WI38 (cell line): ENCODE results near the gene MFGE8.

Experiments
- H3K4me3 ChIP-seq: 2 replicates; pipeline ENCODE4 v1.5.1; 2011; ENCODE audit warnings: low read depth, mild to moderate bottlenecking, control low read depth, low read length
- TF ChIP-seq, protein P1 (sequence below): IDR thresholded peaks from 2 replicates; pipeline ENCODE4 v1.5.1; 2012; ENCODE audit warnings: low read depth, mild to moderate bottlenecking, control low read depth, low read length

Gene MFGE8

DNA sequence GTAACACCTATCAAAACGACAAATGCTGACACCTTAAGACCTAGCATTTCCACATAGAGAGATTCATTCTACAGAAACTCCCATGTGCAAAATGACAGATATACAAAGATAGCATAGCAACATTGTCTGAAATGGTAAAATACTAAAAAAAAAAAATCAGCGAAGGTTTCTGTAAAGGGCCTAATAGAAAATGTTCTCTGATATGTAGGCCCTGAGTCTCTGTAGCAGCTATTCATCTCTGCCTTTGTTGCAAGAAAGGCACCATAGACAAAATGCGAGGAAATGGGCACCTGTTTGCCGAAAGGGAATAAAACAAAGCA is 631 bp upstream of the MFGE8 start:
- TF ChIP-seq, protein P1, sequence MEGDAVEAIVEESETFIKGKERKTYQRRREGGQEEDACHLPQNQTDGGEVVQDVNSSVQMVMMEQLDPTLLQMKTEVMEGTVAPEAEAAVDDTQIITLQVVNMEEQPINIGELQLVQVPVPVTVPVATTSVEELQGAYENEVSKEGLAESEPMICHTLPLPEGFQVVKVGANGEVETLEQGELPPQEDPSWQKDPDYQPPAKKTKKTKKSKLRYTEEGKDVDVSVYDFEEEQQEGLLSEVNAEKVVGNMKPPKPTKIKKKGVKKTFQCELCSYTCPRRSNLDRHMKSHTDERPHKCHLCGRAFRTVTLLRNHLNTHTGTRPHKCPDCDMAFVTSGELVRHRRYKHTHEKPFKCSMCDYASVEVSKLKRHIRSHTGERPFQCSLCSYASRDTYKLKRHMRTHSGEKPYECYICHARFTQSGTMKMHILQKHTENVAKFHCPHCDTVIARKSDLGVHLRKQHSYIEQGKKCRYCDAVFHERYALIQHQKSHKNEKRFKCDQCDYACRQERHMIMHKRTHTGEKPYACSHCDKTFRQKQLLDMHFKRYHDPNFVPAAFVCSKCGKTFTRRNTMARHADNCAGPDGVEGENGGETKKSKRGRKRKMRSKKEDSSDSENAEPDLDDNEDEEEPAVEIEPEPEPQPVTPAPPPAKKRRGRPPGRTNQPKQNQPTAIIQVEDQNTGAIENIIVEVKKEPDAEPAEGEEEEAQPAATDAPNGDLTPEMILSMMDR = no peak
- peak overlapping the region; percentile 90 for H3K4me3 ChIP-seq

DNA sequence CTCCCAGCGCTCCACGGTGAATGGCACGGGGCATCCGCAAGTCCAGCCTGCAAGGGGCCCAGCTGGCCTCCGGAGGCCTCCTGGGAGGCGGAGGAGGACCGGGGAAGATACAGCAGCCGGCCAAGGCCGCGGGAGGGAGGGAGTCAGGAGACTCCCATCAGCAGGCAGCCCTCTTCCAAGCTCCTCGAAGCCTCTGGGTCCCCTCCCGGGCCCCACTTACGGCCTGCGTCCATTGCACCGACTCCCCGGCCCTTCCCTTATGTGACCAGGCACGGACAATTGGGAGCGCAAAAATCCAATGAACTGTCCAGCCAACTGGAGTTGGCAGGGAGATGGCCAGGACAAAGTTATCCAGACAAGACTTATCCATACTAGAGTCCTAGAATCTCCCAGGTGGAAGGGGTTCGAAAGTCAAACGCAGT is 668 bp downstream of the MFGE8 start:
- TF ChIP-seq, protein P1 = no peak
- H3K4me3 ChIP-seq = peak overlapping the region; percentile 90

DNA sequence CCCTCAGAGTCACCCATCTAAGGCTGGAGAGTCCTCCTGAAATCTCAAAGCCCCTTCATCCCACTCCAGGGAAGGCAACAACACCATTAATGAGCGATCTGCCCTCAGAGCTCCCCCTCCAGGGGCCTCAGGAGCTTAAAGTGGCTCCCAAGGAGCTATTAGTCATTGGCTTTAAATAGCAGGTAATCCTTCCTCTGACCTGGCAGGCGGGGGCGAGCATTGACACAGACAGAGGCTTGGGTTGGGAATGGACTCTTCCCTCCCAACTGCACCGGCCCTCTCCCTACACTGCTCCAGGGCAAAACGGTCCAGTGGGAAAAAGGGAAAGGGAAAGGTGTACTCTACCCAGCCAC is 1.4 kb downstream of the MFGE8 start:
- TF ChIP-seq, protein P1 = no peak
- peak overlapping the region; percentile 90 for H3K4me3 ChIP-seq

DNA sequence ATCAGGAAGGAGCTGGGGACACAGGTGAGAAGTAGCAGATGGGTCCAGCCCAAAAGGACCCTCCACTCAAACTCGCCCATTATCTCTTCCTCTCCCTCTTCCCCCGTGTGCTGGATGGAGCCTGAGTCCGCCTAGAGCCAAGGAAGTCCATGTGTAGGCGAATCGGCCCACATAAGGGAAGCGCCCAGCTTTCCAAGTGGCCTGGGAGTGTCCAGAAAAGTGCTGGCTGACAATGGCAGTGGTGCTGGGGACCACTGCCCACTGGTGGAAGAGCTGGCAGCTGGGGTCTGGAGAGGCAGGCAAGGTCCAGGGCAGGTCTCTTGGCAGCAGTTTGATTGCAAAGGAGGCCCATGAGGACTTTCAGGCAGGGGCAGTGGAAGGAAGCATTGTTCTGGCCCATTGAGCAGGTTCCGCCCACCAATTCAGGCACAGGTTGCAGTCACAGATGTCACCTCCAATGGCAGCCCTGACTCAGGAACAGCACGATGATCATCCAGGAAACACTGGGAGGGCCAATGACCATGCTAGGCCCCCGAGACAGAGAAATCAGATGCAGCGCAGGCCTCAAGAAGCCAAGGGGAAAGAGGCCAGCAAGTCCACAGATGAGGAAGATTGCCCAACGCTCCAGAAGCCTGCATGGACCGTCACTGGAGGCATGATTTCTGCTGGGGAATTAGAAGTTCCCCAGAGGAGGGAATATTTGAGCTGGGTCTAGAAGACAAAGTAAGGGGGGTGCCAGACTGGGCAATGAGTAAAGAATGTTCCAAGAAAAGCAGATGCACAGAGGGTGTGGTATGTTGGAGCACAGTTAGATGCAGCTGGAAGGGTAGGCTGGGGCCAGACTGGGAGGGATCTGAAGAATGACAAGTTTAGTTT is 3.0 kb downstream of the MFGE8 start:
- TF ChIP-seq, protein P1 = no peak
- no peak overlapping the region for H3K4me3 ChIP-seq

DNA sequence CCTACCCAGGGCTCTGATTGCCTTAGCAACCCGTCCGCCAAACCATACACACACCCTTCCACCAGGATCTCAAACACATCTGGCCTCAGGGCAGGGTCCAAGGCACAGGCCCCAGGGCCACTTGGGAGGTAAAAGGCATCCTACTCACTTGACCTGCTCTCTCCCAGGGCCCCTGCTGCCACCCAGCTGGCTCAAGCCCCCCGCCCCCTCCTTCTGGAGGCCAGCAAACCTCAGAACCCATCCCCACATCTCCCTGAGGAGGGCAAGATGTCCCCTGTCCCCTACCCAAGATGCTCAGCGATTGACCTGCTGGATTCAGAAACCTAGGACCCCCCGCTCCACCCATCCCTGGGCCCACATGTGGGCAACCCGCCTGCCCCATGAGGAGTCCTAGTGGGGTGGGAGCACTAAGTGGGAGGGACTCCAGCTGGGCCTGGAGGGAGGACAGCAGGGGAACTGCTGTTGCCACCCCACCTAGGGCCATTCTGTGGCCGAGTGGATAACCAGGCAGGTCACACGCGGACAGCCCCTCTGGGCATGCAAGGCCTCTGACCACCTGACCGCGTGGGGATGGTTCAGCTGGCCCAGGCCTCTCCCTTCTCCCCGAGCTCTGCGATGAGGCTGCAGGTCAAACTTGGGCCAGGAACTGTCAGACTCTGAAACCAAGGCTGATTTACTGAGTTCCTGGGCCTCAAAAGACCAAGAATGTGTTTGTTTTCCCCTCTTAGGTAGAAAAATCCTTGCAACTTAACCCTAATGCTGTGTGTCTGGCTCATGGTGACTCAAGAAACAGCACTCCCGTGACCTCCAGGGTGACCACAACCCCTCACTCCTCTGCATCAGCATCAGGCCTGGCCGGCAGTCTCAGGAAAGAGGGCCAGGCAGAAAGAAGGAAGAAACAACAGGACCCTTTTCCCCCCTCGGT is 4.2 kb downstream of the MFGE8 start:
- TF ChIP-seq, protein P1 = no peak
- peak overlapping the region; percentile 32; the same call in 1 of the 2 replicates for H3K4me3 ChIP-seq

DNA sequence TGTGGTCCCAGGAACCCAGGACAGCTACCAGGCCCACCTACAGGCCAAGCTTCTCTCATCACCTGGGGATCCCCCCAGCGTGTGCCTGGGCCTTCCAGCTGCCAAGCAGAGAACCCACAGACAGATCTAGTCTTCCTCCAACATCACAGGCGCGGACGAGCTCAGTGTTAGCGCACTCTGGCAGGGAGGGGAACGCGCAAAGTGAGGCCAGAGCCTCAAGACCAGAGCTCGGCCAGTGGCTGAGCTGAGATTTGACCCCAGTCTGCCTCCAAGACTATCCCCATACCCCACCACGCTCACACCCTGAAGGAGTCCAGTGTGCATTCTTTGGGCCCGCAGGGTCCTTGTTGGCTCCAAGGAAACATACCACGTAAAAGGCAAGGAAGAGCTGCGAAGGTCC is 5.1 kb downstream of the MFGE8 start:
- no peak overlapping the region for H3K4me3 ChIP-seq

More for the DNA sequence above, 5.1 kb downstream of the MFGE8 start:
- TF ChIP-seq, protein P1 = no peak
